ENCODE data around the gene COPS3.

GRCh38 chr17:17226451-17227265 is 54.4 kb downstream of the COPS3 start:
- TF ChIP-seq CTCF (IDR thresholded peaks at IDR 0.05), result no peak
- TF ChIP-seq POLR2A (IDR thresholded peaks at IDR 0.05), result no peak
